Skeletal muscle tissue (tissue), 4 donors: ENCODE measurements around the gene FOXR2. TPM values are rescaled to one million over a fixed set of nuclear protein-coding genes. Genes with fewer than 3 reads are reported as not detected.

Source experiments
- H3K27ac ChIP-seq: one replicate; pipeline ENCODE4 v1.7.0; 2013; ENCODE audit warnings: mild to moderate bottlenecking, low read depth, low read length, inconsistent platforms
- H3K27me3 ChIP-seq, 3 donors: one replicate each; pipeline ENCODE4 v1.7.0; 2013; ENCODE audit warnings: low read length in 3 of 3; ENCODE audit not compliant: control insufficient read depth in 3 of 3, insufficient read depth in 3 of 3
- H3K36me3 ChIP-seq, 3 donors: one replicate each; pipeline ENCODE4 v1.7.0; 2013; ENCODE audit warnings: low read length in 3 of 3; ENCODE audit not compliant: control insufficient read depth in 3 of 3, insufficient read depth in 3 of 3
- H3K4me1 ChIP-seq, 3 donors: one replicate each; pipeline ENCODE4 v1.7.0; 2013; ENCODE audit warnings: low read length in 3 of 3, mild to moderate bottlenecking in 3 of 3; ENCODE audit not compliant: control insufficient read depth in 3 of 3, insufficient read depth in 3 of 3
- H3K4me3 ChIP-seq, 3 donors: one replicate each; pipeline ENCODE4 v1.7.0; 2013; ENCODE audit warnings: low read length in 3 of 3
- H3K9ac ChIP-seq, 3 donors: one replicate each; pipeline ENCODE4 v1.7.0; 2013; ENCODE audit warnings: low read length in 3 of 3, mild to moderate bottlenecking in 3 of 3, moderate library complexity in 2 of 3, low read depth in 1 of 3
- H3K9me3 ChIP-seq, 3 donors: one replicate each; pipeline ENCODE4 v1.7.0; 2013; ENCODE audit warnings: low read length in 3 of 3; ENCODE audit not compliant: control insufficient read depth in 3 of 3
- total RNA-seq: library from RNA; depleted of rRNA; stranded (reverse); fragments of >200 nt; gene quantifications from one replicate; pipeline ENCODE4 v1.2.3, GENCODE V29; 2014
- donor health status: Osteomylitis.

Gene FOXR2
- not detected for total RNA-seq

GRCh38 chrX:55623100-55623499 is at the start of gene FOXR2:
TSS of gene FOXR2 (plus strand) at chrX:55623400. CDS start at chrX:55623712, 312 bp downstream.
- Histone ChIP-seq H3K9me3 (no peaks in the 10 kb centered on the region), H3K36me3 (no peaks in the 10 kb centered on the region), H3K4me3 (no peak within 1 kb of the TSS), H3K9ac (no peak within 1 kb of the TSS), H3K4me1 (no peaks in the 10 kb centered on the region), H3K27ac (no peak within 1 kb of the TSS), H3K27me3 (no peaks in the 10 kb centered on the region)

- H3K27me3 ChIP-seq: no peaks in the 10 kb centered on the region
- H3K9me3 ChIP-seq: no peaks in the 10 kb centered on the region
- no peak overlapping the region for H3K4me3 ChIP-seq
- H3K4me1 ChIP-seq: no peaks in the 10 kb centered on the region
- H3K9ac ChIP-seq: no peak overlapping the region
- H3K27ac ChIP-seq: no peak overlapping the region
- H3K36me3 ChIP-seq: no peaks in the 10 kb centered on the region
Measured at GRCh38 chrX:55579115-55579514, 44.1 kb upstream of the FOXR2 start.

- no peaks in the 10 kb centered on the region for H3K4me1 ChIP-seq
- no peak overlapping the region for H3K4me3 ChIP-seq
- no peaks in the 10 kb centered on the region for H3K9me3 ChIP-seq
- no peak overlapping the region for H3K9ac ChIP-seq
- H3K27ac ChIP-seq: no peak overlapping the region
- H3K36me3 ChIP-seq: no peaks in the 10 kb centered on the region
- no peaks in the 10 kb centered on the region for H3K27me3 ChIP-seq
Measured at GRCh38 chrX:55582447-55582846, 40.8 kb upstream of the FOXR2 start.

- H3K9ac ChIP-seq: no peak overlapping the region
- no peak overlapping the region for H3K27ac ChIP-seq
- H3K4me3 ChIP-seq: no peak overlapping the region
- no peaks in the 10 kb centered on the region for H3K4me1 ChIP-seq
- no peaks in the 10 kb centered on the region for H3K36me3 ChIP-seq
- H3K27me3 ChIP-seq: no peaks in the 10 kb centered on the region
- no peaks in the 10 kb centered on the region for H3K9me3 ChIP-seq
Measured at GRCh38 chrX:55593296-55593695, 29.9 kb upstream of the FOXR2 start.

- no peaks in the 10 kb centered on the region for H3K27me3 ChIP-seq
- H3K9ac ChIP-seq: no peak overlapping the region
- H3K9me3 ChIP-seq: no peaks in the 10 kb centered on the region
- no peak overlapping the region for H3K4me3 ChIP-seq
- H3K27ac ChIP-seq: no peak overlapping the region
- no peaks in the 10 kb centered on the region for H3K36me3 ChIP-seq
- H3K4me1 ChIP-seq: no peaks in the 10 kb centered on the region
Measured at GRCh38 chrX:55593756-55594257, 29.4 kb upstream of the FOXR2 start.

- Histone ChIP-seq H3K4me1 (no peaks in the 10 kb centered on the region), H3K27ac (no peak overlapping the region), H3K9me3 (no peaks in the 10 kb centered on the region), H3K9ac (no peak overlapping the region), H3K36me3 (no peaks in the 10 kb centered on the region), H3K4me3 (no peak overlapping the region), H3K27me3 (no peaks in the 10 kb centered on the region)
Measured at GRCh38 chrX:55598333-55598732, 24.9 kb upstream of the FOXR2 start.

GRCh38 chrX:55619547-55619946 is 3.7 kb upstream of the FOXR2 start:
- H3K27me3 ChIP-seq: peaks cover 0 to 3% (median 0%) of the 10 kb centered on the region in 3 donors
- no peaks in the 10 kb centered on the region for H3K9me3 ChIP-seq
- H3K4me3 ChIP-seq: no peak overlapping the region

GRCh38 chrX:55624403-55624802 is 1.2 kb downstream of the FOXR2 start:
- Histone ChIP-seq H3K4me1 (no peaks in the 10 kb centered on the region), H3K9me3 (no peaks in the 10 kb centered on the region), H3K27me3 (no peaks in the 10 kb centered on the region), H3K36me3 (no peaks in the 10 kb centered on the region), H3K27ac (no peak overlapping the region), H3K4me3 (no peak overlapping the region), H3K9ac (no peak overlapping the region)

More at GRCh38 chrX:55619547-55619946, 3.7 kb upstream of the FOXR2 start:
- no peak overlapping the region for H3K27ac ChIP-seq
- no peak overlapping the region for H3K9ac ChIP-seq
- H3K4me1 ChIP-seq: no peaks in the 10 kb centered on the region
- H3K36me3 ChIP-seq: no peaks in the 10 kb centered on the region

GRCh38 chrX:55636109-55636508 is 12.9 kb downstream of the FOXR2 start:
- H3K4me1 ChIP-seq: no peaks in the 10 kb centered on the region
- H3K9ac ChIP-seq: no peak overlapping the region
- H3K36me3 ChIP-seq: no peaks in the 10 kb centered on the region
- no peak overlapping the region for H3K4me3 ChIP-seq
- no peaks in the 10 kb centered on the region for H3K27me3 ChIP-seq
- H3K9me3 ChIP-seq: no peaks in the 10 kb centered on the region
- H3K27ac ChIP-seq: no peak overlapping the region

GRCh38 chrX:55638933-55639332 is 15.7 kb downstream of the FOXR2 start:
- no peak overlapping the region for H3K27ac ChIP-seq
- no peaks in the 10 kb centered on the region for H3K36me3 ChIP-seq
- H3K4me3 ChIP-seq: no peak overlapping the region
- H3K4me1 ChIP-seq: no peaks in the 10 kb centered on the region
- no peaks in the 10 kb centered on the region for H3K27me3 ChIP-seq
- no peaks in the 10 kb centered on the region for H3K9me3 ChIP-seq
- no peak overlapping the region for H3K9ac ChIP-seq

- Histone ChIP-seq H3K9ac (no peak overlapping the region), H3K4me1 (no peaks in the 10 kb centered on the region), H3K36me3 (no peaks in the 10 kb centered on the region), H3K4me3 (no peak overlapping the region), H3K9me3 (peaks cover 0 to under 1% (median 0%) of the 10 kb centered on the region in 3 donors), H3K27ac (no peak overlapping the region), H3K27me3 (no peaks in the 10 kb centered on the region)
Measured at GRCh38 chrX:55640854-55641253, 17.7 kb downstream of the FOXR2 start.
